Activated CD8-positive, alpha-beta memory T cell treated with anti-CD3 and anti-CD28 coated beads, Interleukin-2, amount 50 U/mL, for 48 hours (primary cell): ENCODE data around the gene ALKAL2.

Experiments
- DNase-seq: peaks from one replicate; pipeline ENCODE4 v3.0.0-alpha.2; 2020

Gene ALKAL2

DNA sequence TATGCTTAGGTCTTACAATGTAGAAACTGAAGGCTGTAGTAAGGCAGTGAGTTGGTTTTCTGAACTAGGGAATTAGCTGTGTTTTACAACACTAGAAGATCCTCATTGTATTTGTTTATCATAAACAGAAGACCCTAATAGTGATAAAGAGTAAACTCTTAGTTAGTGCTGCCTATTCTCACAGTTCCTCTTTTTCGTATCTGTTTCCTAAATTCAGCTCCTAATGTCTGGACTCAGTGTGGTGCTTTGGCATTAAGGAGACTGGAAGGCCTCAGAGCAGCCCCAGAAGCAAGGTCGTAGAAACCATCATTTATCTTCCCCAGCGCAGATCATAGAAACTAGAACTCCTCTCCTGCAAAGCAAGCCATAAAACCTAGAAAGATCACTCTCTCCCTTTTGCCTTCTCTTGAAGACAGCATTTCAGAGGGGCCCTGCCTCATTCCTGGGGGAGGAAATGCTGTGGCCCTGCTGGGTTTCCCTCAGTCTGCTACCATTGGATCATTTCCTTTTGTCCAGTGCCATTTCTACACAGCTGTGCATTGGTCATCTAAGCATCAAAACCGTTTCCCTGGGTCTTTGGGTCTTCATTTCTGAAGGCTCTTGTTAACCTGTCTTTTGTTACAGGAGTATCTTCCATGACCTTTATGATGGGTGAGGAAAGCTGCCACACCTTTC, 18.4 kb downstream of the ALKAL2 start:
- no peak for DNase-seq

DNA sequence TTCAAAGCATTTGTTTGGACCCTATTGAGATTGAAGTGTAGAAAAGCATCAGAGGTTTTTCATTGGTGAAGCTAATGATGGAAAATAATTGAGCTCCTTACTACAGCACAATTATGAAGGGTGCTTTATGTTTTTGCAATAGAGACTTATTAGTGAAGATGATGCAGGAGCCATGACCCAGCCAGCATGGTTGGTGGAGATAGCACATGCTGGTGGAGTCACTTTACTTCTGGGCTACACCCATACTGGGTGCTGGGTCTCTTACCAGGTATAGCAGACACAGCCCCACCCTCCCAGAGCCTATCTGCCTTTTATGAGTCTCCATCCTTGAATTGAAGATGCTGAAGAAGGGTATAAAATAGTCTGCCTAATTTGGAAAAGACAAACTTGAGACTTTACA, 19.6 kb downstream of the ALKAL2 start:
- DNase-seq = no peak

GRCh38 chr2:264493-265468, 23.1 kb downstream of the ALKAL2 start, which contains the start of gene ACP1:
Gene ACP1 (plus strand): TSS chr2:264947. CDS start chr2:264965, 18 bp downstream.
- DNase-seq = peak; percentile 96

DNA sequence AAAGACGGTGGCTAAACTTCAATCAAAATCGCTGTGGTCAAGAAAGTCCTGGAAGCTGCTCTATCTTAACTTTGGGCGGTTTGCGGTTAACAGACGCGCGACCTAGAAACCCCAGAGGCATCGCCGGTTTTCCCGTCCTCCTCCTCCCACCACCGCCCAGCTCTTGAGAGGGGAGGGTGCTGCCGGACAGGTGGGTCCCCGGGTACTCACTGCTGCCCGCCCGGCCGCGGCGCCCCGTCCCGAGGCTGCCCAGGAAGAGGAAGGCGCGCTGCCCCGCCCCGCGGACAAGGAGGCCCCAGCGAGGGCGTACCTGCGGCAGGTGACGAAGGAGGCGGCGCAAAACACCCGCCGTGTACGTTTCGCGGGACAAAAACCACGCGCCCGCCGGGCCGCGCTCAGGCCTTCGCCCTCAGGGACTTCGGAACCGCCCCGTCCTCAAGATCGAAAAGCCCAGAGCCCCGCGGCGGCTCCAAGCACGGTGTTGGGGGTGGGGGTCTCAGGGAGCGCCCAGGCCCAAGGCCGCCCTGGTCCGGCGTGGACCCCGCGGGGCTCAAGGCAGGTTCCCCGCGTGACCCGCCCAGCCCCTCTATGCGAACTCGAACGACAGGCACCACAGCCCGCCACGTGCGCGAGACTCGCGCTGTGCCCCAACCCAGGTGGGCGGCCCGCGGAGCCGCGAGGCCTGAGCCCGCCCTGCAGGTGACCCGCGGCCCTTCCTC, 24.0 kb downstream of the ALKAL2 start, which contains the start of gene SH3YL1:
SH3YL1 (minus strand) TSS at position 259 of the 719 bp plus-strand sequence; CDS start at position 211, 48 bp downstream.
- peak; percentile 69 for DNase-seq

DNA sequence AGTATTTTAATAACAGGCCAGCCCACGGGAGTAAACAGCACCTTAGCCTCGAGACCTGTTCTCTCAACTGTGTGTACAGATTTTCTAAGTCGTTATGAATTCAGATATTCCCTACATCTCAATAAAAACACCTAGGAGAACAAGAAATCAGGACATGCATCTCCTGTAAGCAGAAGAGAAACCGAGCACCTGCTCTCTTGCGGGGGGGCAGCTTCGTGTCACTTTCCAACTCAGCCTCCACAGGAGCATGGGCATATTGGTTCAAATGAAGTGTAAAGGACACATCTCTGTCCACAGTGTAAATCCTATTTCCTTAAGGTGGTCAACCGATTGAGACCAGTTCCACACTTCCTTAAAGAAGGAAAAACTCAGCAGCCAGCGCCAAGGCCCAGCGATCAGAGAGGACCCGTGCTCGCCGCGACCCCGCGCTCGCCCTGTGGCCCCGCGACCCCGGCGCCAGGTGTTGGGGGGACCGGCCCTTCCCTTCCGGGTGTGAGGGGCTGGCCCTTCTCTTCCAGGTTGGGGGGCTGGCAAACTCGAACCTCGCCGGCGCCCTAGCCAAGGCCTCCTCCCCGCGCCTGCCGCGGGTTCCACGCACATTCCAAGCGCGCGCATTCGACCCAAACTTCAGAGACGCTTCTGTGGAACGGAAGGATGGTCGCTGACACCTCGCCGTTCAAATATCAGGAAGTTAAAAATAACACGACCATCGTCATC, 24.7 kb downstream of the ALKAL2 start:
- DNase-seq = no peak

- no peak for DNase-seq
Measured at GRCh38 chr2:262117-262516, 25.8 kb downstream of the ALKAL2 start.

GRCh38 chr2:260507-261161, 27.3 kb downstream of the ALKAL2 start:
- DNase-seq = no peak

DNA sequence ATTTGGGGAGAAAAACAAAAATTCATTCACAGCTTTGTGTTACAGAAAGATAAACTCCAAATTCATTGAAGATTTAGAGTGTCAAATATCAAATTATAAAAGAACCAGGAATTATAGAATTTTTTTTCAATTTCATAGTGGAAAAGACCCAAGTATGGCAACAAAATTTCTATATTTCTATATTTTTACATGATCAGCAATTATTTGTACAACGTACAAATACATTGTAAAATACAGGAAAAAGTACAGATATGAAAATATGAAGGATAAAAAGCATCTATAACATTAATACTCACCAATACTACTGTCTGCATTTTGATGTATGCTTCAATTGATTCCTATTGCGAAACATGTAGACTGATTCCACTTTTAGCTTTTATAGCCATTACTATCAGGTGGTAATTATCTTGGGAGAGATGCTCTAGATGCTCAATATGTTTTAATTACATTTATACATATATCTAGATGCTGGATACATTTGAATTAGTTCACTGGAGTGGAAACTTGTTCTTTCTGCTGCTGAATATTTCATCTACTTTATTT, 28.0 kb downstream of the ALKAL2 start:
- no peak for DNase-seq

- DNase-seq = no peak
Measured at GRCh38 chr2:258933-259332, 29.0 kb downstream of the ALKAL2 start.

DNA sequence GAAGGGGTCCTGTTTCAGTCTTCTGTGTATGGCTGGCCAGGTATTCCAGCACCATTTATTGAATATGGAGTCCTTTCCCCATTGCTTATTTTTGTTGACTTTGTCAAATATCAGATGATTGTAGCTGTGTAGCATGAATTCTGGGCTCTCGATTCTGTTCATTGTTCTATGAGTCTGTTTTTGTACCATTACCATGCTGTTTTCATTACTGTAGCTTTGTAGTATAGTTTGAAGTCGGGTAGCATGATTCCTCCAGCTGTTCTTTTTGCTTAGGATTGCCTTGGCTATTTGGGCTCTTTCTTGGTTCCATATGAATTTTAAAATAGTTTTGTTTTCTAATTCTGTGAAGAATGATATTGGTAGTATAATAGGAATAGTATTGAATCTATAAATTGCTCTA, 30.0 kb downstream of the ALKAL2 start:
- DNase-seq = no peak

DNA sequence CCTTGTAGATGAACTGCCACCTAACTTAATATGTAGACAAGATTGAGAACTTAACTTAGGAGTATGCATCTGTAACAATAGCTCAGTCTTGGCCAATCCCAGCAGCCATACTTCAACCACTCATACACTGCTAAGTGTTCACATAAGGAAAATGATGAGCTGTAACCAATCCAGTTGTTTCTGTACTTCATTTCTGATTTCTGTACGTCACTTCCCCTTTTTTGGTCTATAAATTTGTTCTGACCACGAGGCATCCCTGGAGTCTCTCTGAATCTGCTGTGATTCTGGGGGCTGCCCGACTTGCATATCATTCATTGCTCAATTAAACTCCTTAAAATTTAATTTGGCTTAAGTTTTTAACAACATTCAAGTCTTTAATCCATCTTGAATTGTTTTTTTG, 30.5 kb downstream of the ALKAL2 start:
- no peak for DNase-seq

DNA sequence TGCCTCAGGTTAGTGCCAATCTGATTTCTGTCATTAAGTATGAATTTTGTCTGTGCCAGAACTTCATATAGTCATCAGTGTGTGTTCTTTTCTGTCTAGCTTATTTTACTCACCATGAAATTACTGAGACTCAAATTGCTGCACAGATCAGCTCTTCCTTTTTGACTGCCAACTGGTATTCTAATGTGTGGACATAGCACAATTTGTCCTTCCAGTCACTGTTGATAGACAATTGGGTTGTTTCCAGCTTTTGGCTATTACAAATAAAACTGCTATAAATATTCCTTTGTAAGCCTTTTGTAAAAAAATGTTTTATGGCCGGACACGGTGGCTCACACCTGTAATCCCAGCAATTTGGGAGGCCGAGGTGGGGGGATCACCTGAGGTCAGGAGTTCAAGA, 31.8 kb downstream of the ALKAL2 start:
- DNase-seq = no peak

- no peak for DNase-seq
Measured at GRCh38 chr2:255195-255594, 32.7 kb downstream of the ALKAL2 start.

GRCh38 chr2:254241-254640, 33.6 kb downstream of the ALKAL2 start:
- no peak for DNase-seq

DNA sequence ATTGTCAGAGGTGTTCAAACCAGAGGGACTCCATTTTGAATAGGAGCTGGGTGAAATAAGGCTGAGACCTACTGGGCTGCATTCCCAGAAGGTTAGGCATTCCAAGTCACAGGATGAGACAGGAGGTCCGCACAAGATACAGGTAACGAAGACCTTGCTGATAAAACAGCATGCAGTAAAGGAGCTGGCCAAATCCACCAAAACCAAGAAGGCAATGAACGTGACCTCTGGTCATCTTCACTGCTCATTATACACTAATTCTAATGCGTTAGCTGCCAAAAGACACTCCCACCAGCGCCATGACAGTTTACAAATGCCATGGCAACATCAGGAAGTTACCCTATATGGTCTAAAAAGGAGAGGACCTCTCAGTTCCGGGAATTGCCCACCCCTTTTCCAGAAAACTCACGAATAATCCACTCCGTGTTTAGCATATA, 34.7 kb downstream of the ALKAL2 start:
- DNase-seq = no peak

- DNase-seq = no peak
Measured at GRCh38 chr2:252001-252602, 35.8 kb downstream of the ALKAL2 start.

GRCh38 chr2:249538-250042, 38.3 kb downstream of the ALKAL2 start:
- DNase-seq = no peak

- no peak for DNase-seq
Measured at GRCh38 chr2:248724-249123, 39.2 kb downstream of the ALKAL2 start.

DNA sequence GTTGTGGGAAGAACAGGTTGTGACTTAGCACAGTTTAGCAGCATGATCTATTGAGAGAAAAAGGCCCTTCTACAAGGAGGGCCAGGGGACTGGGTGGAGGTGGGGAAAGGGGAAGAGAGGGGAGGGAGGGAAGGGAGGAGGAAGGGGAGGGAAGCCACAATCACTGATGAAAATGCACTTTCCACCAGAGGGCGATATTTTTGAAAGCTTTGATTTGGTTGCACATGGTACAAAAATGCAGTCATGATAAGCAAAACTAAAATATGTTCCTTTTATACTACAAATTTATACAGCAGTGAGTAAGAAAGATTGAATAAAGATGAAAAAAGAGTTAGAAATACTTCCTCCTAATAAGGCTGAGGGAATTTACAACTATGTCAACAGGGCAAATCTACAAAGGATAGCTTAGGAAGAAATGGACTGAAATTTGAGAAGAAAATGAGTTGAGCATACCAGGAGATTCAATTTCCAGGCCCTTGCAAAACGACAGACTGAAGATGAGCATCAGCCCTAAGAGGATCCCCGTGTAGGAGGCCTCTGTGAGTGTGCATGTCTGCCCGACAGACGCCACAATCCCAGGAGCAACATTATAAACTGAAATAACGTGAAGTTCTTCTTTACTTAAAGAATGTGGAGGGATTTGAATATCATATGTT, 41.3 kb downstream of the ALKAL2 start:
- no peak for DNase-seq

DNA sequence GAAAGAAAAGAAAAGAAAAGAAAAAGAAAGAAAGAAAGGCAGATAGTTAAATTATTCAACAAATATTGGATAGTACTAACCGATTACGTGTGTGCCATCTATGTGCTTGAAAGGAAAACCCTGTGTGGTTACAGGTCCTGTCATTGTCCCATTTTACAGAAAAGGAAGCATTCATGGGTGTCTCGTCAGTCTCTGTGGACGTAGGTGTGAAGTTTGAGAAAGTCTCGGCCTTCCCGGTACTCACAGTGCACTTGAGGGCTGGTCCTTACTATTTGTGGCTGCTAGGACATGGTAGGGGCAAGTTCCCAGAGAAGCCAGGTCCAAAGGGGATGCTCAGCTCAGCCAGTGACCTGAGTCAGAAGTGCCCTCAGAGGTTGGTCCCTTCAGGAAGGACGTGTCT, 43.3 kb downstream of the ALKAL2 start:
- no peak for DNase-seq
